Measurements from ENCODE around the gene RAP1A.

GRCh38 chr1:111660204-111661150 lies 40.9 kb downstream of the RAP1A start:
- no peak for TF ChIP-seq CTCF (IDR thresholded peaks at IDR 0.05 in 8 of 11, conservative IDR thresholded peaks at IDR 0.05 in 3 of 11)
- TF ChIP-seq POLR2A (IDR thresholded peaks at IDR 0.05) = no peak

Data from spleen (tissue), 7 donors.